Neural cell (in vitro differentiated cells): ENCODE data around the gene THADA. TPM values are rescaled to one million over a fixed set of nuclear protein-coding genes. Genes with fewer than 3 reads are reported as not detected.

Experiments used
- H2AFZ ChIP-seq: fragments of 200-600, 300-800 bp; sonication (generic), shearing (Covaris generic); 2 replicates; pipeline ENCODE4 v1.6.0; 2014; ENCODE audit warnings: low read depth, mild to moderate bottlenecking, antibody characterized with exemption, low read length, moderate library complexity
- H3F3A ChIP-seq: fragments of 200-600 bp; shearing (Covaris generic); 2 replicates; pipeline ENCODE4 v1.6.1; 2016; ENCODE audit warnings: mild to moderate bottlenecking, moderate library complexity, mixed read lengths, antibody characterized with exemption, low read length; ENCODE audit not compliant: insufficient read depth, poor library complexity, severe bottlenecking
- H3K27ac ChIP-seq: fragments of 200-600, 300-800 bp; sonication (generic), shearing (Covaris generic); 2 replicates; pipeline ENCODE4 v1.5.1; 2014; ENCODE audit warnings: mild to moderate bottlenecking, low read length, moderate library complexity
- H3K27me3 ChIP-seq: fragments of 300-800, 200-600 bp; sonication (generic), shearing (Covaris generic); 2 replicates; pipeline ENCODE4 v1.6.0; 2014; ENCODE audit warnings: mild to moderate bottlenecking, low read depth, low read length, moderate library complexity; ENCODE audit not compliant: insufficient read depth
- H3K36me3 ChIP-seq: fragments of 300-800, 200-600 bp; sonication (generic), shearing (Covaris generic); 2 replicates; pipeline ENCODE4 v1.5.1; 2014; ENCODE audit warnings: mild to moderate bottlenecking, antibody characterized with exemption, low read length, moderate library complexity; ENCODE audit not compliant: insufficient read depth
- H3K4me2 ChIP-seq: fragments of 300-800, 200-600 bp; sonication (generic), shearing (Covaris generic); 2 replicates; pipeline ENCODE4 v1.6.0; 2014; ENCODE audit warnings: mild to moderate bottlenecking, low read length
- H3K4me3 ChIP-seq: fragments of 300-800, 200-600 bp; sonication (generic), shearing (Covaris generic); 2 replicates; pipeline ENCODE4 v1.5.1; 2014; ENCODE audit warnings: mild to moderate bottlenecking, low read length, moderate library complexity
- H3K79me2 ChIP-seq: fragments of 200-600 bp; shearing (Covaris generic); replicated peaks from 2 replicates; pipeline ENCODE4 v1.6.0; 2014; ENCODE audit warnings: mild to moderate bottlenecking, low read length, moderate library complexity; ENCODE audit not compliant: insufficient read depth
- H3K9ac ChIP-seq: fragments of 300-800, 200-600 bp; sonication (generic), shearing (Covaris generic); 2 replicates; pipeline ENCODE4 v1.6.1; 2016; ENCODE audit warnings: mild to moderate bottlenecking, low read length, mixed read lengths
- H3K9me2 ChIP-seq: fragments of 200-600 bp; shearing (Covaris generic); 2 replicates; pipeline ENCODE4 v1.6.1; 2016; ENCODE audit warnings: mild to moderate bottlenecking, low read length, mixed read lengths; ENCODE audit not compliant: insufficient read depth
- H3K9me3 ChIP-seq: fragments of 200-600, 300-800 bp; sonication (generic), shearing (Covaris generic); 2 replicates; pipeline ENCODE4 v1.6.1; 2016; ENCODE audit warnings: mild to moderate bottlenecking, mixed run types, low read length, moderate library complexity, mixed read lengths
- H4K20me1 ChIP-seq: fragments of 200-600 bp; shearing (Covaris generic); 2 replicates; pipeline ENCODE4 v1.6.1; 2016; ENCODE audit warnings: mild to moderate bottlenecking, mixed run types; ENCODE audit not compliant: insufficient read depth
- CTCF ChIP-seq: fragments of 450-650 bp; IDR thresholded peaks from 2 replicates; pipeline ENCODE4 v1.5.1; 2014; ENCODE audit warnings: antibody characterized with exemption, mild to moderate bottlenecking, moderate library complexity; ENCODE audit not compliant: poor library complexity, severe bottlenecking
- EP300 ChIP-seq: fragments of 450-650 bp; conservative IDR thresholded peaks from 2 replicates; pipeline ENCODE4 v1.6.1; 2014; ENCODE audit warnings: antibody characterized with exemption, mild to moderate bottlenecking, moderate library complexity; ENCODE audit not compliant: poor library complexity, severe bottlenecking
- EZH2 ChIP-seq: fragments of 200-600, 300-800 bp; shearing (Covaris generic), sonication (generic); IDR thresholded peaks from 2 replicates; pipeline ENCODE4 v1.6.1; 2014; ENCODE audit warnings: antibody characterized with exemption, low read length, borderline replicate concordance, mild to moderate bottlenecking; ENCODE audit not compliant: insufficient read depth, poor library complexity, severe bottlenecking
- MXI1 ChIP-seq: fragments of 450-650 bp; conservative IDR thresholded peaks from 2 replicates; pipeline ENCODE4 v1.6.1; 2014; ENCODE audit warnings: antibody characterized with exemption, mild to moderate bottlenecking; ENCODE audit not compliant: poor library complexity, severe bottlenecking
- POLR2AphosphoS5 ChIP-seq: IDR thresholded peaks from 2 replicates; pipeline ENCODE4 v1.6.1; 2012
- RAD21 ChIP-seq: fragments of 450-650 bp; conservative IDR thresholded peaks from 2 replicates; pipeline ENCODE4 v1.6.1; 2014; ENCODE audit warnings: antibody characterized with exemption, mild to moderate bottlenecking, moderate library complexity
- SMC3 ChIP-seq: fragments of 450-650 bp; conservative IDR thresholded peaks from 2 replicates; pipeline ENCODE4 v1.6.1; 2014; ENCODE audit warnings: antibody characterized with exemption, mild to moderate bottlenecking, moderate library complexity; ENCODE audit not compliant: poor library complexity
- TAF1 ChIP-seq: IDR thresholded peaks from 2 replicates; pipeline ENCODE4 v1.6.1; 2012; ENCODE audit warnings: low read depth
- polyA plus RNA-seq: library from polyadenylated mRNA; depleted of rRNA; stranded (reverse); fragments of >200 nt; gene quantifications from 2 replicates; pipeline ENCODE4 v1.2.3, GENCODE V29; 2014
- TF ChIP-seq, protein P1 (sequence below): IDR thresholded peaks from 2 replicates; pipeline ENCODE4 v1.6.1; 2012; ENCODE audit warnings: borderline replicate concordance

The THADA gene
- polyA plus RNA-seq, 1 donor from 2014 or later: 8.5 TPM

- Histone ChIP-seq H3K4me3 (no peak overlapping the region), H3K36me3 (no peaks in the 10 kb centered on the region), H2AFZ (no peak overlapping the region), H3K4me2 (no peak overlapping the region), H3K27me3 (no peaks in the 10 kb centered on the region), H3K79me2 (no peaks in the 10 kb centered on the region), H4K20me1 (no peaks in the 10 kb centered on the region), H3K9me3 (no peaks in the 10 kb centered on the region), H3K27ac (no peak overlapping the region), H3K9ac (no peak overlapping the region), H3K9me2 (no peaks in the 10 kb centered on the region), H3F3A (no peaks in the 10 kb centered on the region)
- no peak for TF ChIP-seq EP300
- no peak for TF ChIP-seq RAD21
- no peak for TF ChIP-seq EZH2
- no peak for TF ChIP-seq CTCF
- TF ChIP-seq SMC3: no peak
- no peak for TF ChIP-seq POLR2AphosphoS5
- no peak for TF ChIP-seq MXI1
- TF ChIP-seq TAF1: no peak
- TF ChIP-seq, protein P1, sequence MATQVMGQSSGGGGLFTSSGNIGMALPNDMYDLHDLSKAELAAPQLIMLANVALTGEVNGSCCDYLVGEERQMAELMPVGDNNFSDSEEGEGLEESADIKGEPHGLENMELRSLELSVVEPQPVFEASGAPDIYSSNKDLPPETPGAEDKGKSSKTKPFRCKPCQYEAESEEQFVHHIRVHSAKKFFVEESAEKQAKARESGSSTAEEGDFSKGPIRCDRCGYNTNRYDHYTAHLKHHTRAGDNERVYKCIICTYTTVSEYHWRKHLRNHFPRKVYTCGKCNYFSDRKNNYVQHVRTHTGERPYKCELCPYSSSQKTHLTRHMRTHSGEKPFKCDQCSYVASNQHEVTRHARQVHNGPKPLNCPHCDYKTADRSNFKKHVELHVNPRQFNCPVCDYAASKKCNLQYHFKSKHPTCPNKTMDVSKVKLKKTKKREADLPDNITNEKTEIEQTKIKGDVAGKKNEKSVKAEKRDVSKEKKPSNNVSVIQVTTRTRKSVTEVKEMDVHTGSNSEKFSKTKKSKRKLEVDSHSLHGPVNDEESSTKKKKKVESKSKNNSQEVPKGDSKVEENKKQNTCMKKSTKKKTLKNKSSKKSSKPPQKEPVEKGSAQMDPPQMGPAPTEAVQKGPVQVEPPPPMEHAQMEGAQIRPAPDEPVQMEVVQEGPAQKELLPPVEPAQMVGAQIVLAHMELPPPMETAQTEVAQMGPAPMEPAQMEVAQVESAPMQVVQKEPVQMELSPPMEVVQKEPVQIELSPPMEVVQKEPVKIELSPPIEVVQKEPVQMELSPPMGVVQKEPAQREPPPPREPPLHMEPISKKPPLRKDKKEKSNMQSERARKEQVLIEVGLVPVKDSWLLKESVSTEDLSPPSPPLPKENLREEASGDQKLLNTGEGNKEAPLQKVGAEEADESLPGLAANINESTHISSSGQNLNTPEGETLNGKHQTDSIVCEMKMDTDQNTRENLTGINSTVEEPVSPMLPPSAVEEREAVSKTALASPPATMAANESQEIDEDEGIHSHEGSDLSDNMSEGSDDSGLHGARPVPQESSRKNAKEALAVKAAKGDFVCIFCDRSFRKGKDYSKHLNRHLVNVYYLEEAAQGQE: no peak
Observed at GRCh38 chr2:43246641-43247040, 349.2 kb downstream of the THADA start.

DNA sequence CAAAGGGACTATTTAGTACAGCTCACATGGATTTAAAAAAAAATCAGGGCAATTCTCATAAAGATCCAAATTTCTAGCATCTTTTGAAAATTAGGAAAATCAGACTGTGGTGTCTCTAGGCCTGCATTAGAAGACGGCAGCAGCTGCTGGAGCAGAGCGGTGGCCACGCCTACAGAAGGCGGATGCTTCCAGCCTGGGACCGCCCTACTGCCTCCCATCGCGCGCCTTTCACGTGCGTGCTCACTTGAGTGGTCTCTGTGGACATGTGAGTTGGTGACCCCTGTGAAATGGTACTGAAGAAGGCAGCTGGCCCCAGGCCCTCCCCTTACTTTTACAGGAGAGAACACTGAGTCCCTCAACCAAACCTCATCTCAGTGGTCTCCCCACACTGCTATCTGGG is 354.3 kb downstream of the THADA start:
- H3K27me3 ChIP-seq: no peaks in the 10 kb centered on the region
- H3K9me3 ChIP-seq: no peaks in the 10 kb centered on the region
- H3K79me2 ChIP-seq: no peaks in the 10 kb centered on the region
- TF ChIP-seq, protein P1: no peak
- no peak for TF ChIP-seq CTCF
- no peak for TF ChIP-seq TAF1
- no peak for TF ChIP-seq SMC3
- TF ChIP-seq POLR2AphosphoS5: no peak
- TF ChIP-seq EZH2: no peak
- TF ChIP-seq RAD21: no peak
- no peak for TF ChIP-seq EP300
- no peak for TF ChIP-seq MXI1
- no peak overlapping the region for H3K9ac ChIP-seq
- H3K4me3 ChIP-seq: no peak overlapping the region
- H4K20me1 ChIP-seq: no peaks in the 10 kb centered on the region
- H3K36me3 ChIP-seq: no peaks in the 10 kb centered on the region
- H2AFZ ChIP-seq: no peak overlapping the region
- no peaks in the 10 kb centered on the region for H3K9me2 ChIP-seq
- H3K4me2 ChIP-seq: no peak overlapping the region
- no peak overlapping the region for H3K27ac ChIP-seq
- H3F3A ChIP-seq: no peaks in the 10 kb centered on the region
